ENCODE results near the gene SMARCAL1.
"Not testable (repeated sequence)": the region's sequence is repeated elsewhere in the genome, so short reads cannot be mapped to it uniquely, and the experiment has no call there.

SMARCAL1 gene

DNA sequence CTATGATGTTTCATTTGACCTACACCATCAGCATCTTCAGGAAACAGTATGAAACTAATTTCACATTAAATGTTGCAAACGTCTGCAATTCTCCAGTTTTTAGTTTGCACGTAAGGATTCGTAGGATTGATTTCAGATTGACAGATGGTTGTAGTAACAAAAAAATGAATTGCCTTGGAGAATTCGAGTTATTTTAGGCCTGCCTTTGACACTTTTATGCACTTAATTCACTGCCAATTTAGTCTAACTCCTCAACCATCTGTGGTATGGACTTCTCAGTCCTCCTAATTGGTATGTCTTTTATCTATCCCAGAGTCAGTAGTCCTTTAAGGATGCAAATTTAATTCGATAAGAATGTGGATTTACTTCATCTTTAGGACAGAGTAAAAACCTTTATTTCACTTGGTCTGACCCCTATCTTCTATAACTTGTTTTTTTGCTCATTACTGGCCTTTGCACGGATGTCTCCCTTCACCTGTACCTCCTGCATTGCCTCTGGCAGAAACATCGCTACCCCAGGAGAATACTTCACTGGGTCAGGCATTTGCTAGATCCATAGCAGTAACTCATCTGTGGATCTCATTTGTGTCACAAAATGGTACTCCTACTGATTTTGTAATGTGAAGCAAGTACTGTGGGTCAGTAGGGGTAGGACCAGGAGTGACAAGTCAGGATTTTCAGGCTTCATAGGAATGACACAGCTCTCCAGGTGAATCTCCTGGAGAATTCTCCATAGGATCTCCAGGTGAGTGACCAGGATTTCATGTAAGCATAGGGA lies 90.3 kb downstream of the SMARCAL1 start:
- Mint-ChIP-seq H3K4me1 (peaks cover 35 to 57% of the 10 kb centered on the region in 2 donors), H3K27ac (peak overlapping the region; percentile 65), H3K36me3 (peaks cover 59 to 80% of the 10 kb centered on the region in 2 donors), H3K9me3 (no peaks in the 10 kb centered on the region), H3K4me3 (peak overlapping the region; percentile 64 to 67), H3K27me3 (no peaks in the 10 kb centered on the region)
- DNase-seq (no peak), ATAC-seq (replicated peaks) (no peak)

DNA sequence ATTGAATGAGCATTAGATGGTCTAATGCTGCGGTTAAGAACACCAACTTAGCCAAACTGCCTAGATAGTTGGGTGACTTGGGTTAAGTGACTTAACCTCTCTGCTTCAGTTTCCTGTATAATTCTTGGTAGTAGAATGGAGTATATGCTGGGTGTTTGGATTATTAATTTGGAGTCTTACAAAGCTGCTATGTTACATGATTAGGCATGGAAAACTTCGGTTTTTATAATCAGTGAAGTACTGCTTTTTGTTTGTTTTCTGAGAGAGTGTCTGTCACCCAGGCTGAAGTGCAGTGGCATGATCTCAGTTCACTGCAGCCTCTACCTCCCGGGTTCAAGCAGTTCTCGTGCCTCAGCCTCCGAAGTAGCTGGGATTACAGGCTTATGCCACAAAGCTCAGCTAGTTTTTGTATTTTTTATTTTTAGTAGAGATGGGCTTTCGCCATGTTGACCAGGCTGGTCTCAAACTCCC lies 90.9 kb downstream of the SMARCAL1 start:
- Mint-ChIP-seq H3K27me3 (no peaks in the 10 kb centered on the region), H3K36me3 (peaks cover 61 to 84% of the 10 kb centered on the region in 2 donors), H3K4me1 (peaks cover 31 to 51% of the 10 kb centered on the region in 2 donors), H3K9me3 (no peaks in the 10 kb centered on the region), H3K4me3 (peak overlapping the region in 1 of 2 donors; percentile 67), H3K27ac (peak overlapping the region; percentile 65)
- no peak for ATAC-seq (replicated peaks)
- no peak for DNase-seq

- H3K36me3 Mint-ChIP-seq = peaks cover 61 to 82% of the 10 kb centered on the region in 2 donors
- H3K4me3 Mint-ChIP-seq = peak overlapping the region in 1 of 2 donors; percentile 23
- DNase-seq (no peak), ATAC-seq (replicated peaks) (no peak)
- H3K9me3 Mint-ChIP-seq = no peaks in the 10 kb centered on the region
- H3K27me3 Mint-ChIP-seq = no peaks in the 10 kb centered on the region
- peaks cover 33 to 48% of the 10 kb centered on the region in 2 donors for H3K4me1 Mint-ChIP-seq
- H3K27ac Mint-ChIP-seq = peak overlapping the region; percentile 65
Observed at GRCh38 chr2:216503697-216504375, 91.6 kb downstream of the SMARCAL1 start.

- ATAC-seq (replicated peaks) = no peak
- DNase-seq = no peak
- peaks cover 30 to 43% of the 10 kb centered on the region in 2 donors for H3K4me1 Mint-ChIP-seq
- H3K36me3 Mint-ChIP-seq = peaks cover 59 to 81% of the 10 kb centered on the region in 2 donors
- peak overlapping the region in 1 of 2 donors; percentile 23 for H3K4me3 Mint-ChIP-seq
- peak overlapping the region; percentile 1 for H3K27ac Mint-ChIP-seq
- H3K9me3 Mint-ChIP-seq = no peaks in the 10 kb centered on the region
- H3K27me3 Mint-ChIP-seq = no peaks in the 10 kb centered on the region
Observed at GRCh38 chr2:216504376-216504762, 92.1 kb downstream of the SMARCAL1 start.

DNA sequence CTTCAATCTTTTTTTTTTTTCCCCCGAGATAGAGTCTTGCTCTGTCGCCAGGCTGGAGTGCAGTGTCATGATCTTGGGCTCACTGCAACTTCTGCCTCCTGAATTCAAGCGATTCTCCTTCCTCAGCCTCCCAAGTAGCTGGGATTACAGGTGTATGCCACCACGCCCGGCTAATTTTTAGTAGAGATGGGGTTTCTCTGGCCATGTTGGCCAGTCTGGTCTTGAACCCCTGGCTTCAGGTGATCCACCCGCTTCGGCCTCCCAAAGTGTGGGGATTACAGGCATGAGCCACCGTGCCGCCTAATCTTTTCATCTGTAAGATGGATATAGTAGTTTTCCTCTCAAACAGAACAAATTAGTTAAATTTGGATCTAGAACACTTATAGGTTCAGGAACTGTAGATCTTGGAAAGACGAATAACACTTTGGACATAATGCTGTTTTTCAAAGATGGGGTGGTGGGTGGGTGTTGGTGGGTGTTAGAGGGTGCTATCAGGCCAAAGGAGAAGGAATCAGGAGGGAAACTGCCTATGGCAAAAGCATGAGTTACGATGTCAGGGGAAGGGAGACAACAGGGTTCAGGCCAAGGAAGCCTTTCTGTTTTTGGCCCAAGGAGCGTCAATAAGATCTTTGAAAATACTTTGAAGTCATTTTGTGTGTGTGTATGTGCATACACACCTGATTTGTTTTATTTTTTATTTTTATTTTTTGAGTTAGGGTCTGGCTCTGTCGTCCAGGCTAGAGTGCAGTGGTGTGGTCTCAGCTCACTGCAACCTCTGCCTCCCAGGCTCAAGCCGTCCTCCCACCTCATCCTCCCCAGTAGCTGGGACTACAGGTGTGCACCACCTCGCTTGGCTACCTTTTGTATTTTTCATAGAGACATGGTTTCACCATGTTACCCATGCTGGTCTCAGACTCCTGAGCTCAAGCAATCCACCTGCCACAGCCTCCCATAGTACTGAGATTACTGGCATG lies 93.1 kb downstream of the SMARCAL1 start:
- ATAC-seq (replicated peaks) = peak in 1 of 2 donors; percentile 29

GRCh38 chr2:216507220-216508160 lies 95.2 kb downstream of the SMARCAL1 start:
- Mint-ChIP-seq H3K4me3 (no peak overlapping the region), H3K9me3 (no peaks in the 10 kb centered on the region), H3K36me3 (peaks cover 43 to 71% of the 10 kb centered on the region in 2 donors), H3K4me1 (peaks cover 23% of the 10 kb centered on the region in 2 donors), H3K27ac (peak overlapping the region; percentile 33), H3K27me3 (no peaks in the 10 kb centered on the region)
- DNase-seq (no peak), ATAC-seq (replicated peaks) (peak in 1 of 2 donors; percentile 22)

More for the DNA sequence above, 93.1 kb downstream of the SMARCAL1 start:
- Mint-ChIP-seq H3K9me3 (no peaks in the 10 kb centered on the region), H3K4me3 (peak overlapping the region in 1 of 2 donors; percentile 36), H3K27me3 (no peaks in the 10 kb centered on the region), H3K4me1 (peaks cover 26 to 32% of the 10 kb centered on the region in 2 donors), H3K36me3 (peaks cover 55 to 81% of the 10 kb centered on the region in 2 donors), H3K27ac (peak overlapping the region; percentile 79)
- no peak for DNase-seq

DNA sequence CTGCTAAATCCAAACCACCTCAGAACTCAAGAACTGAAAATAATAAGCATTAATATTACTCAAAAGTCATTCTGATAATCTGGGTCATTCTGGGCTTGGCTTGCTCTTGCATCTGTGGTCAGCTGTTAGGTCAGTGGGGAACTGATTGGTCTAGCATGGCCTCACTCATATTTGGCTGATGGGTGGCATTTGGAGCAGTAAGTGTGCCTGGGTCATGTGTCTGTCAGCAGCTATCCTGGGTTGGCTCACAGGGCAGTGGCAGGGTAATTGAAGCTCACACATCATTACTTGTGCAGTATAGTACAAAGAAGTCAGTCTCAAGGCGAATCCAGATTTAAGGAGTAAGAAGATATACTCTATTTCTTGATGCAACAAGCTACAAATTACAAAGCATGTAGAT lies 95.9 kb downstream of the SMARCAL1 start:
- H3K27me3 Mint-ChIP-seq = no peaks in the 10 kb centered on the region
- ATAC-seq (replicated peaks) = peak; percentile 20 to 32
- H3K4me3 Mint-ChIP-seq = no peak overlapping the region
- DNase-seq = no peak
- H3K9me3 Mint-ChIP-seq = no peaks in the 10 kb centered on the region
- H3K36me3 Mint-ChIP-seq = peaks cover 35 to 66% of the 10 kb centered on the region in 2 donors
- peaks cover 15 to 16% of the 10 kb centered on the region in 2 donors for H3K4me1 Mint-ChIP-seq
- H3K27ac Mint-ChIP-seq = no peak overlapping the region

DNA sequence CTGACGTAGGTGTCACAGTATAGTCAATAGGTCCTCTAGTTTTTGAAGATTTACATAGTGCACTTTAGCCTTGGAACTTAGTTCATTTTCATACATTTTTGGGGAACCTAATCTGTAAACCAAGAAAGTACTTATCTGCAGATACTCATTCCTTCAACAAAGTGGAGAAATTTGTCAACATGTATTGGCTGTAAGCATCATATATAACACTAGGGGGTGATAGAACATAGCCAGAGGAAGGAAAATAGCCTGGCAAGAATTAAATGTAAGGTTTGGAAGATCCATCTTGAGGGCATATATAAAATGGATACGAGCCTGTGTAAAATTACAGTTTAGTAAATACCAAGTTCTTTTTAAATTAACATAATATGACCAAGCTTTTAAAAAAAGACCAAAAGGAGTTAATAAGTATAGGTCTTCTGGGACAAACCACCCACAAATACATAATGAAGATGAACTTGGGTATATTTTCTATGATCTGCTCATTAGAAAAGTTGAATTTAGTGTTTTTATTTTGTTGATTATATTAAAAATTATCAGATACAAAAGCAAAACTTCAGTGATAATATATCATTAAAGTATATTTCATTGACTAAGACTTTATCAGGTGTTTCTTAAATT lies 104.6 kb downstream of the SMARCAL1 start:
- Mint-ChIP-seq H3K27me3 (no peaks in the 10 kb centered on the region), H3K4me1 (no peaks in the 10 kb centered on the region), H3K27ac (no peak overlapping the region), H3K36me3 (peaks cover 13 to 28% of the 10 kb centered on the region in 2 donors), H3K4me3 (no peak overlapping the region), H3K9me3 (no peaks in the 10 kb centered on the region)
- ATAC-seq (replicated peaks) (no peak), DNase-seq (no peak)

GRCh38 chr2:216517447-216518225 lies 105.4 kb downstream of the SMARCAL1 start:
- peaks cover 13 to 29% of the 10 kb centered on the region in 2 donors for H3K36me3 Mint-ChIP-seq
- H3K9me3 Mint-ChIP-seq = no peaks in the 10 kb centered on the region
- no peaks in the 10 kb centered on the region for H3K4me1 Mint-ChIP-seq
- no peak overlapping the region for H3K4me3 Mint-ChIP-seq
- DNase-seq = no peak
- no peak overlapping the region for H3K27ac Mint-ChIP-seq
- ATAC-seq (replicated peaks) = no peak
- H3K27me3 Mint-ChIP-seq = no peaks in the 10 kb centered on the region

DNA sequence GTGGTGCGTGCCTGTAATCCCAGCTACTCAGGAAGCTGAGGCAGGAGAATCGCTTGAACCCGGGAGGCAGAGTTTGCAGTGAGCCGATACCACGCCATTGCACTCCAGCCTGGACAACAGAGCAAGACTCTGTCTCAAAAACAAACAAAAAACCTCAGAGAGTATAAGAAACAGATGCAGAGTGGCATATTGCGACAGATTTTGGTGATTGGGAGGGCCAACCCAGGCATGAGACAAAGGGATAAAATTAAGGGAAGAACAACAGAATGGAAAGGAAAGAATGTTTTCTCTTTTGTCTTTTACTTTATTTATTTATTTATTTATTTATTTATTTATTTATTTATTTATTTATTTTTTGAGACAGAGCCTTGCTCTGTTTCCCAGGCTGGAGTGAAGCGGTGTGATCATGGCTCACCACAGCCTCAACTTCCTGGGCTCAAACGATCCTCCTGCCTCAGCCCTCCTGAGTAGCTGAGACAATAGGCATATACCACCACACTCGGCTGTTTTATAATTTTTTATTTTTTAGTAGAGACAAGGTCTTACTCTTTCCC lies 106.4 kb downstream of the SMARCAL1 start:
- peaks cover 13 to 28% of the 10 kb centered on the region in 2 donors for H3K36me3 Mint-ChIP-seq
- H3K4me1 Mint-ChIP-seq; DNase-seq; ATAC-seq (replicated peaks); H3K4me3 Mint-ChIP-seq; H3K9me3 Mint-ChIP-seq; H3K27ac Mint-ChIP-seq; H3K27me3 Mint-ChIP-seq: not testable (repeated sequence)

DNA sequence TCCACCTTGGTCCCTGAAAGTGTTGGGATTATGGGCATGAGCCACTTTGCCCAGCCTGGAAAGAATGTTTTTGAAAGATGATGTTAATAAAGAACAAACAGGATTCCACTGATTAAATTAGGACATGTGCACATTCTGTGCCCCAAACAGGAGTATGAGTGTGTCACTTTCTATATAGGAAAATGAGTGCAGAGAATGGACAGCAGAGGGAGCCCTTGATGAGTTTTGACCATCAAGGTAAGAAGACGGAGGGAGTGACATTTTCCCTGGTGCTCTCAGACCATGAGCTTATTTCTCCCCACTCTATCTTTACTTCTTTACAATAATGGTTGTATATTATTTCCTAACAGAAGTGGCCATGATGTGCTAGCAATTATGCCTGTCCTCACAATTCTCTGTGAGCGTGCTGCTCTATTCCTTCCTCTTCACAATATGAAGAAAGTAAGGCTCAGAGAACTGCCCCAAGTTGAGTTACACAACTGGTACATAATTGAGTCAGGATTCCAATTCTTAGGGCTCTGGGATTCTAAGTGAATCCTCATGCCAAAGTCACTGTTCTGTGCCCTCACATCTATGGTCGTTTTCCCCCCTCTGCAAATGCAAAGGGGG lies 107.0 kb downstream of the SMARCAL1 start:
- H3K9me3 Mint-ChIP-seq = peaks cover 0 to 3% of the 10 kb centered on the region in 2 donors
- ATAC-seq (replicated peaks) (peak; percentile 86 to 89), DNase-seq (peak; percentile 18)
- H3K27me3 Mint-ChIP-seq = no peaks in the 10 kb centered on the region
- H3K4me3 Mint-ChIP-seq = no peak overlapping the region
- no peaks in the 10 kb centered on the region for H3K4me1 Mint-ChIP-seq
- no peak overlapping the region for H3K27ac Mint-ChIP-seq
- H3K36me3 Mint-ChIP-seq = peaks cover 18 to 32% of the 10 kb centered on the region in 2 donors

Data from stimulated activated naive B cell treated with anti-CD40 and anti-IgM and Interleukin-4, amounts not matched to agents 10 μg/mL and 1 μg/mL and 100 μg/mL, for 72 hours (primary cell).